RWPE1 (cell line): ENCODE measurements around the gene CERS6.

Source experiments
- CTCF ChIA-PET: fragments of 350-600 bp; sonication (Branson Sonifier 250); formaldehyde crosslinking; extraction: SDS; loops from one replicate; lab custom pipeline; 2021; lab: Yijun Ruan, JAX
- POLR2A ChIA-PET: fragments of 400-600 bp; formaldehyde crosslinking; extraction: SDS; loops from one replicate; lab custom pipeline; 2020; ENCODE audit warnings: antibody characterized with exemption; ENCODE audit not compliant: low non-redundant PET; lab: Yijun Ruan, JAX
- DNase-seq: peaks from one replicate; pipeline ENCODE4 v3.0.0; 2012; ENCODE audit warnings: low spot score
- H3K27ac ChIP-seq: fragments of 450-650 bp; 2 replicates; pipeline ENCODE4 v1.5.1; 2017
- TF ChIP-seq, protein P1 (sequence below): fragments of 450-650 bp; conservative IDR thresholded peaks from 2 replicates; pipeline ENCODE4 v1.5.1; 2017; ENCODE audit warnings: low read depth, mild to moderate bottlenecking

Gene CERS6

DNA sequence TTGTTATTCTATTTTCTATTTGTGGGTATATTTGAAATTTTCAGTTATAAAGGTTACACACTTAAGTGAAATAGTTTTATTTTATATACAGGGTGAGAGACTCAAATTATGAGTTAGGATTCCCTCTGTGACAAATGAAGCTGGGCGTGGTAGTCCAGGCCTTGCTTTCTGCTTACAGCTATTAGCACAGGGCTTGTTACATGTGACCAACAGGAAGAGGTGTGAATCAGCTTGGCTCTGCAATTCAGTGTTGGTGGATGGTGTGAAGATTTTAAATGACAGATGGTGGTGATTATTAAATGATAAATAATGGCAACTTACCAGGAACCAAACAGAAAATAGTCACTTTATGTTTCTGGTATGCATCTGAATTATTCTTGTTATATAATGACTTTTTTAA lies 282.0 kb downstream of the CERS6 start:
- DNase-seq = peak; percentile 15
- no peak overlapping the region for H3K27ac ChIP-seq
- TF ChIP-seq, protein P1, sequence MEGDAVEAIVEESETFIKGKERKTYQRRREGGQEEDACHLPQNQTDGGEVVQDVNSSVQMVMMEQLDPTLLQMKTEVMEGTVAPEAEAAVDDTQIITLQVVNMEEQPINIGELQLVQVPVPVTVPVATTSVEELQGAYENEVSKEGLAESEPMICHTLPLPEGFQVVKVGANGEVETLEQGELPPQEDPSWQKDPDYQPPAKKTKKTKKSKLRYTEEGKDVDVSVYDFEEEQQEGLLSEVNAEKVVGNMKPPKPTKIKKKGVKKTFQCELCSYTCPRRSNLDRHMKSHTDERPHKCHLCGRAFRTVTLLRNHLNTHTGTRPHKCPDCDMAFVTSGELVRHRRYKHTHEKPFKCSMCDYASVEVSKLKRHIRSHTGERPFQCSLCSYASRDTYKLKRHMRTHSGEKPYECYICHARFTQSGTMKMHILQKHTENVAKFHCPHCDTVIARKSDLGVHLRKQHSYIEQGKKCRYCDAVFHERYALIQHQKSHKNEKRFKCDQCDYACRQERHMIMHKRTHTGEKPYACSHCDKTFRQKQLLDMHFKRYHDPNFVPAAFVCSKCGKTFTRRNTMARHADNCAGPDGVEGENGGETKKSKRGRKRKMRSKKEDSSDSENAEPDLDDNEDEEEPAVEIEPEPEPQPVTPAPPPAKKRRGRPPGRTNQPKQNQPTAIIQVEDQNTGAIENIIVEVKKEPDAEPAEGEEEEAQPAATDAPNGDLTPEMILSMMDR = no peak
- ChIA-PET CTCF (no interaction called here), POLR2A (no interaction called here)

DNA sequence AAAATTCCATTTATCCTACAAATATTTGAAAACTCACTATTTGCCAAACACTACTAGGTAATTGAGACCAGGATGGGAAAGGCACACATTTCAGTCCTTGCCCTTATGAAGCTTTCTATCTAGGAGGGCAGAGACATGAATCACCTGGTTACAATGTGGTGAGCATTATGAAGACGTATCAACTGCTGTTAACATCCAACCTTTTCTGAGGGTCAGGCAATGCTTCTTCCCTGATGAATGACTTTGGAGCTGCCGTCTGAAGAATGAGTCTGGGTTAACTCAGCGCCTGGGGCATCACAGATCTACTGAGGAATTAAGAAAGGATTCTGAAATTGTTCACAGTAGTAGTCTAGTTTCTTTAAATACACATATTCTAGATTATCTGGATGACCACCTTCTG lies 284.3 kb downstream of the CERS6 start:
- no peak for DNase-seq
- H3K27ac ChIP-seq = no peak overlapping the region
- ChIA-PET CTCF (no interaction called here), POLR2A (no interaction called here)
- TF ChIP-seq, protein P1 = no peak

DNA sequence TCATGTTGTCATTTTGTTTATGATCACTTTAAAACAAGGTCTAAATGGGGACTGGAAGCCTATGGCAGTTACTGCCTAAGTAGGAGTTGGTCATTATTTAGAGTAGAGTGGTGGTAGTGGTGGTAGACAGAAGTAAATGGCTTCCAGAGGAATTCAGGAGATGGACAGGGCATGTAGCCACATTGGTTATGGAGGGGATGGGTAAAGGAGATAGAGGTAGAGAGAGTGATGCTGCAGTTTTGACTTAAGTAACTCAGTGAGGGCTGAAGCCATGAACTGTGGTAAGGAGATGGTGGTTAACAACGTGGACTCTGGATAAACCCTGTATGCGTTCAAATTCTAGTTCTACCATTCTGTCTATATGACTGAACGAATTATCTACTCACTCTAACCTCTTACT lies 284.7 kb downstream of the CERS6 start:
- POLR2A ChIA-PET = no interaction called here
- CTCF ChIA-PET = interaction anchor here (0.8 kb wide), 1 partner anchor 17 kb away, joined by 3 read pairs; no protein-coding TSS in a partner anchor
- H3K27ac ChIP-seq = no peak overlapping the region
- TF ChIP-seq, protein P1 = no peak
- DNase-seq = no peak

DNA sequence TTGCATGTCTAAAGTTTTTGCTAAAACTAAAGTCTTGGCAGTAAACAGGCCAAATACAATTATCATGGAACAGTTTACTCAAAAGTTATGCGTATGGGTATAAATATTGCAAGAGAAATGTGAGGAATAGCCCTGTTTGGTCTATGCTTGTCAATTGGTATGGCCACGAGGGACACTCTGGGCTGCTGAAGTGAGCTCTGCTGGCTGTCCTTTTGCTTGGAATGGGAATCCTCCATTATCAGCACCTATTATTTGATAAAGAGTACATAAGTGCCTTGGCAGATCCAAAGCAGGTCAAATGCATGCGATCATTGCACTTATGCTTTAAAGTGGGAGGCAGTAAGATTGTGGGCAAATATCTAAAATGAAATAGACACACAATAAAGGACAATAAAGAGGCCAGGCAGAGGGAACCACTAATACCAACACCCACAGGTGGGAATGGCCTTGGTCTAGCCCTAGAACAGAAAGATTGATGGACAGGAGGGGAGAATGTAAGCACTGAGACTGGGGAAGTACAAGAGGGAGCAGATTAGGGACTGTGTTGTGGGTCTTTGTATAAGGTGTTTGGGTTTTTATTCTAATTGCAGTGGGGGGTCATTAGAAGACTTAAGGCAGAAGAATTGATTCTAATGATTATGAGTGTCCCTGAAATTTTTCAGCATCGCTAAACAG lies 286.3 kb downstream of the CERS6 start:
- H3K27ac ChIP-seq = no peak overlapping the region
- TF ChIP-seq, protein P1 = no peak
- CTCF ChIA-PET = no interaction called here
- no peak for DNase-seq
- POLR2A ChIA-PET = no interaction called here

DNA sequence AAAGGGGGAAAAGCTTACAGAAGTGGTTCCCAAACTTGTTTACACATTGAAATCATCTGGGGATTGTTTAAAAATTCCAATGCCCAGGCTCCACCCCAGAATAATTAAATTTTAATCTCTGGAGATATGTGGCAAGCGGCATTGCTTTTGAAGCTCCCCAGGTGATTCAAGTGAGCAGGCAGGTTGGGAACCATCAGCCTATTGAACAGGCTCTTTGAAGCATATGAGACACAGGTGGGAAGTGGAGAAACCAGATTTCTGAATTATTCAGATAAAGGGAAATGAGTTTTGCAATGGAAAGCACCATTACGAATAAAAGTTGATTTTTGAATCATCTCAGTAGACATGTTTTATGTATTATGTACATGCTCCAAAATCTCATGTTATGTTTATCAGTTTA lies 288.8 kb downstream of the CERS6 start:
- no peak for DNase-seq
- POLR2A ChIA-PET = no interaction called here

DNA sequence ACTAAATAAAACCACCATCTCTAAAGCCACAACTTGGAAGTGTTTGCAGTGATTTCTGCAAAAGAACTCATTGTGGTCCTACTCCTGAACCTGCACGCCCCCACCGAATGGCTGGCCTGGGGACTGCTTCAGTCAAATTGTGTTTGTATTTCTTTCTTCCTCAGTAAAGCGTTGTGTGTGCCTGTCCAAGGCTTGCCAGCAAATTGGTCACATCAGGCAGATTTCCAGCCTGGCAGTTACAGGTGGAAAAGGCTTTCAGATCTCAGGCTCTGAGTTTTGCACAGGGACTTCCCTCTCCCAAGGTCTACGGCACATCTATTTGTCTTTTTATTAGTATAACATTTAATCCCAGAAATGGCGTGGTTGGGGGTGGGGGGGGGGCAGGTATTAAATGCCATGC lies 292.4 kb downstream of the CERS6 start:
- TF ChIP-seq, protein P1 = no peak
- ChIA-PET POLR2A (no interaction called here), CTCF (no interaction called here)
- DNase-seq = no peak
- no peak overlapping the region for H3K27ac ChIP-seq

More for the DNA sequence above, 288.8 kb downstream of the CERS6 start:
- TF ChIP-seq, protein P1 = no peak
- CTCF ChIA-PET = no interaction called here
- H3K27ac ChIP-seq = no peak overlapping the region
